HG03196 (cell line): Measurements from ENCODE around the gene RPS10.
"Not testable (repeated sequence)": the region's sequence is repeated elsewhere in the genome, so short reads cannot be mapped to it uniquely, and the experiment has no call there.

ENCODE experiments used
- ATAC-seq: cut with Tn5 transposase; IDR thresholded peaks from one replicate; pipeline ENCODE4 v1.9.1; 2021; ENCODE audit not compliant: unreplicated experiment

RPS10 gene

GRCh38 chr6:34451192-34451591 lies 25.3 kb upstream of the RPS10 start:
- no peak for ATAC-seq

GRCh38 chr6:34447910-34448309 lies 22.0 kb upstream of the RPS10 start:
- ATAC-seq = no peak

GRCh38 chr6:34447386-34447785 lies 21.5 kb upstream of the RPS10 start:
- no peak for ATAC-seq

GRCh38 chr6:34445313-34445860 lies 19.5 kb upstream of the RPS10 start:
- no peak for ATAC-seq

- no peak for ATAC-seq
These were observed 15.7 kb upstream of the RPS10 start for GRCh38 chr6:34441526-34441925.

GRCh38 chr6:34439442-34439841 lies 13.6 kb upstream of the RPS10 start:
- no peak for ATAC-seq

- no peak for ATAC-seq
These were observed 12.8 kb upstream of the RPS10 start for GRCh38 chr6:34438705-34439104.

GRCh38 chr6:34437644-34437970 lies 11.7 kb upstream of the RPS10 start:
- no peak for ATAC-seq

GRCh38 chr6:34436803-34437643 lies 11.2 kb upstream of the RPS10 start:
- no peak for ATAC-seq

- no peak for ATAC-seq
These were observed 10.0 kb upstream of the RPS10 start for GRCh38 chr6:34435916-34436315.

GRCh38 chr6:34425132-34425497 lies 754 bp downstream of the RPS10 start:
- no peak for ATAC-seq

GRCh38 chr6:34424200-34425131 lies 1.4 kb downstream of the RPS10 start:
- no peak for ATAC-seq

GRCh38 chr6:34423254-34423653 lies 2.6 kb downstream of the RPS10 start:
- no peak for ATAC-seq

- ATAC-seq = no peak
These were observed 7.5 kb downstream of the RPS10 start for GRCh38 chr6:34418367-34418766.

GRCh38 chr6:34416877-34417371 lies 8.9 kb downstream of the RPS10 start:
- ATAC-seq = no peak

GRCh38 chr6:34414999-34415858 lies 10.6 kb downstream of the RPS10 start:
- no peak for ATAC-seq

GRCh38 chr6:34412643-34413214 lies 13.1 kb downstream of the RPS10 start:
- ATAC-seq = no peak

- no peak for ATAC-seq
These were observed 13.9 kb downstream of the RPS10 start for GRCh38 chr6:34412016-34412415.

GRCh38 chr6:34407915-34408314 lies 18.0 kb downstream of the RPS10 start:
- ATAC-seq = not testable (repeated sequence)

- no peak for ATAC-seq
These were observed 29.4 kb downstream of the RPS10 start for GRCh38 chr6:34396518-34396917.
